ENCODE data around the gene STH. TPM values are rescaled to one million over a fixed set of nuclear protein-coding genes. Genes with fewer than 3 reads are reported as not detected.
"Not testable (repeated sequence)": the region's sequence is repeated elsewhere in the genome, so short reads cannot be mapped to it uniquely, and the experiment has no call there.

Gene STH
- polyA plus RNA-seq, 1 donor = not detected

- not testable (repeated sequence) for DNase-seq
Measured at GRCh38 chr17:46006082-46006481, 7.0 kb downstream of the STH start.

- DNase-seq = no peak
Measured at GRCh38 chr17:46007461-46007965, 8.5 kb downstream of the STH start.

GRCh38 chr17:46008591-46008990, 9.5 kb downstream of the STH start:
- no peak for DNase-seq

GRCh38 chr17:46009681-46010596, 10.9 kb downstream of the STH start:
- DNase-seq = no peak

GRCh38 chr17:46010597-46011186, 11.6 kb downstream of the STH start:
- DNase-seq = no peak

GRCh38 chr17:46011711-46012505, 12.9 kb downstream of the STH start:
- DNase-seq = no peak

GRCh38 chr17:46012506-46013079, 13.5 kb downstream of the STH start:
- no peak for DNase-seq

GRCh38 chr17:46013127-46013501, 14.1 kb downstream of the STH start:
- no peak for DNase-seq

- DNase-seq = no peak
Measured at GRCh38 chr17:46013502-46014165, 14.6 kb downstream of the STH start.

- not testable (repeated sequence) for DNase-seq
Measured at GRCh38 chr17:46019408-46019925, 20.4 kb downstream of the STH start.

GRCh38 chr17:46020023-46020761, 21.1 kb downstream of the STH start:
- DNase-seq = no peak

- no peak for DNase-seq
Measured at GRCh38 chr17:46020998-46021397, 21.9 kb downstream of the STH start.

- not testable (repeated sequence) for DNase-seq
Measured at GRCh38 chr17:46023366-46023765, 24.3 kb downstream of the STH start.

GRCh38 chr17:46023783-46024388, 24.8 kb downstream of the STH start:
- no peak for DNase-seq

- DNase-seq = no peak
Measured at GRCh38 chr17:46024590-46024989, 25.5 kb downstream of the STH start.

- no peak for DNase-seq
Measured at GRCh38 chr17:46025060-46025459, 26.0 kb downstream of the STH start.

- DNase-seq = no peak
Measured at GRCh38 chr17:46025510-46026165, 26.6 kb downstream of the STH start.

GRCh38 chr17:46026166-46027047, 27.4 kb downstream of the STH start:
- no peak for DNase-seq

All from left kidney (tissue), 2 donors.